OCI-LY3 (cell line): ENCODE results near the gene JAG2.

Experiments
- H2AFZ ChIP-seq: fragments of 200-600, 300-600 bp; shearing (Covaris generic); 2 replicates; pipeline ENCODE4 v1.6.0; 2014; ENCODE audit warnings: antibody characterized with exemption, low read depth, low read length
- H3K27ac ChIP-seq: fragments of 200-600, 300-600 bp; sonication (generic); 2 replicates; pipeline ENCODE4 v1.5.1; 2014; ENCODE audit warnings: mild to moderate bottlenecking, low read length, moderate library complexity, mixed read lengths
- H3K27me3 ChIP-seq: fragments of 200-600, 300-600 bp; sonication (generic); 2 replicates; pipeline ENCODE4 v1.6.1; 2014; ENCODE audit warnings: low read depth, low read length, mixed read lengths
- H3K36me3 ChIP-seq: fragments of 200-600, 300-600 bp; sonication (generic); replicated peaks from 2 replicates; pipeline ENCODE3; 2014; ENCODE audit warnings: low read depth, low read length, mixed read lengths
- H3K4me1 ChIP-seq: fragments of 300-600, 200-600 bp; sonication (generic); 2 replicates; pipeline ENCODE4 v1.6.1; 2014; ENCODE audit warnings: low read length, mixed read lengths
- H3K4me2 ChIP-seq: fragments of 200-600, 300-600 bp; sonication (generic); 2 replicates; pipeline ENCODE4 v1.6.1; 2014; ENCODE audit warnings: low read length, mixed read lengths
- H3K4me3 ChIP-seq: fragments of 300-600, 200-600 bp; sonication (generic); 2 replicates; pipeline ENCODE4 v1.5.1; 2014; ENCODE audit warnings: antibody characterized with exemption, mild to moderate bottlenecking, low read length, moderate library complexity
- H3K79me2 ChIP-seq: fragments of 300-600, 200-600 bp; shearing (Covaris generic); 2 replicates; pipeline ENCODE4 v1.6.1; 2014; ENCODE audit warnings: mild to moderate bottlenecking, low read length, mixed read lengths
- H3K9ac ChIP-seq: fragments of 300-600, 200-600 bp; shearing (Covaris generic); 2 replicates; pipeline ENCODE4 v1.6.0; 2014; ENCODE audit warnings: mild to moderate bottlenecking, low read length, moderate library complexity
- H3K9me3 ChIP-seq: fragments of 200-600, 300-600 bp; shearing (Covaris generic); 2 replicates; pipeline ENCODE4 v1.6.1; 2014; ENCODE audit warnings: low read length, mixed read lengths; ENCODE audit not compliant: insufficient read depth
- H4K20me1 ChIP-seq: fragments of 200-600, 300-600 bp; sonication (generic); 2 replicates; pipeline ENCODE4 v1.6.1; 2016; ENCODE audit warnings: low read length, mixed read lengths; ENCODE audit not compliant: insufficient read depth
- EZH2phosphoT487 ChIP-seq: fragments of 200-600 bp; shearing (Covaris generic); IDR thresholded peaks from 2 replicates; pipeline ENCODE4 v1.6.1; 2018; ENCODE audit warnings: antibody characterized with exemption, mixed run types, low read depth
- TF ChIP-seq, protein P1 (sequence below): fragments of 200-600, 300-600 bp; sonication (generic); IDR thresholded peaks from 2 replicates; pipeline ENCODE4 v1.5.1; 2014; ENCODE audit warnings: antibody characterized with exemption, low read length, low read depth

Gene JAG2

GRCh38 chr14:105147671-105148603 lies 20.6 kb downstream of the JAG2 start:
- no peaks in the 10 kb centered on the region for H4K20me1 ChIP-seq
- no peaks in the 10 kb centered on the region for H3K79me2 ChIP-seq
- H3K4me2 ChIP-seq, result no peak overlapping the region
- no peaks in the 10 kb centered on the region for H3K4me1 ChIP-seq
- H2AFZ ChIP-seq, result no peak overlapping the region
- no peak overlapping the region for H3K4me3 ChIP-seq
- H3K27me3 ChIP-seq, result no peaks in the 10 kb centered on the region
- TF ChIP-seq, protein P1, sequence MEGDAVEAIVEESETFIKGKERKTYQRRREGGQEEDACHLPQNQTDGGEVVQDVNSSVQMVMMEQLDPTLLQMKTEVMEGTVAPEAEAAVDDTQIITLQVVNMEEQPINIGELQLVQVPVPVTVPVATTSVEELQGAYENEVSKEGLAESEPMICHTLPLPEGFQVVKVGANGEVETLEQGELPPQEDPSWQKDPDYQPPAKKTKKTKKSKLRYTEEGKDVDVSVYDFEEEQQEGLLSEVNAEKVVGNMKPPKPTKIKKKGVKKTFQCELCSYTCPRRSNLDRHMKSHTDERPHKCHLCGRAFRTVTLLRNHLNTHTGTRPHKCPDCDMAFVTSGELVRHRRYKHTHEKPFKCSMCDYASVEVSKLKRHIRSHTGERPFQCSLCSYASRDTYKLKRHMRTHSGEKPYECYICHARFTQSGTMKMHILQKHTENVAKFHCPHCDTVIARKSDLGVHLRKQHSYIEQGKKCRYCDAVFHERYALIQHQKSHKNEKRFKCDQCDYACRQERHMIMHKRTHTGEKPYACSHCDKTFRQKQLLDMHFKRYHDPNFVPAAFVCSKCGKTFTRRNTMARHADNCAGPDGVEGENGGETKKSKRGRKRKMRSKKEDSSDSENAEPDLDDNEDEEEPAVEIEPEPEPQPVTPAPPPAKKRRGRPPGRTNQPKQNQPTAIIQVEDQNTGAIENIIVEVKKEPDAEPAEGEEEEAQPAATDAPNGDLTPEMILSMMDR, result no peak
- TF ChIP-seq EZH2phosphoT487, result no peak
- no peaks in the 10 kb centered on the region for H3K9me3 ChIP-seq
- no peak overlapping the region for H3K27ac ChIP-seq
- no peaks in the 10 kb centered on the region for H3K36me3 ChIP-seq
- H3K9ac ChIP-seq, result no peak overlapping the region

GRCh38 chr14:105146976-105147635 lies 21.5 kb downstream of the JAG2 start:
- H3K4me3 ChIP-seq, result no peak overlapping the region
- TF ChIP-seq, protein P1, result no peak
- no peak for TF ChIP-seq EZH2phosphoT487

GRCh38 chr14:105146181-105146975 lies 22.2 kb downstream of the JAG2 start:
- Histone ChIP-seq H3K36me3 (no peaks in the 10 kb centered on the region), H4K20me1 (no peaks in the 10 kb centered on the region), H3K4me2 (no peak overlapping the region), H3K4me3 (no peak overlapping the region), H3K9me3 (no peaks in the 10 kb centered on the region), H2AFZ (no peak overlapping the region), H3K79me2 (no peaks in the 10 kb centered on the region), H3K27me3 (no peaks in the 10 kb centered on the region), H3K9ac (no peak overlapping the region), H3K27ac (no peak overlapping the region), H3K4me1 (no peaks in the 10 kb centered on the region)
- TF ChIP-seq EZH2phosphoT487, result no peak

More at GRCh38 chr14:105146976-105147635, 21.5 kb downstream of the JAG2 start:
- no peaks in the 10 kb centered on the region for H3K36me3 ChIP-seq
- H3K79me2 ChIP-seq, result no peaks in the 10 kb centered on the region
- H3K4me2 ChIP-seq, result no peak overlapping the region
- H3K9me3 ChIP-seq, result no peaks in the 10 kb centered on the region
- H3K4me1 ChIP-seq, result no peaks in the 10 kb centered on the region
- no peak overlapping the region for H3K9ac ChIP-seq
- no peaks in the 10 kb centered on the region for H4K20me1 ChIP-seq
- no peak overlapping the region for H2AFZ ChIP-seq
- no peaks in the 10 kb centered on the region for H3K27me3 ChIP-seq
- H3K27ac ChIP-seq, result no peak overlapping the region

- no peaks in the 10 kb centered on the region for H3K79me2 ChIP-seq
- H3K4me1 ChIP-seq, result no peaks in the 10 kb centered on the region
- no peaks in the 10 kb centered on the region for H3K27me3 ChIP-seq
- H4K20me1 ChIP-seq, result no peaks in the 10 kb centered on the region
- H3K9me3 ChIP-seq, result no peaks in the 10 kb centered on the region
- no peak overlapping the region for H3K4me3 ChIP-seq
- H2AFZ ChIP-seq, result no peak overlapping the region
- H3K4me2 ChIP-seq, result no peak overlapping the region
- TF ChIP-seq, protein P1, result no peak
- TF ChIP-seq EZH2phosphoT487, result no peak
- no peaks in the 10 kb centered on the region for H3K36me3 ChIP-seq
- H3K9ac ChIP-seq, result no peak overlapping the region
- no peak overlapping the region for H3K27ac ChIP-seq
These were observed 23.0 kb downstream of the JAG2 start for GRCh38 chr14:105145381-105146180.
